Fibroblast of gingiva (primary cell): ENCODE results near the gene BGLAP.

Experiments
- DNase-seq: peaks from one replicate; pipeline ENCODE4 v3.0.0-alpha.2; 2011; ENCODE audit warnings: low read depth

BGLAP gene

GRCh38 chr1:156226782-156227181, 15.2 kb upstream of the BGLAP start:
- no peak for DNase-seq

GRCh38 chr1:156228501-156228900, 13.5 kb upstream of the BGLAP start:
- DNase-seq = no peak

- DNase-seq = no peak
Observed at GRCh38 chr1:156229809-156230472, 12.0 kb upstream of the BGLAP start.

- DNase-seq = no peak
Observed at GRCh38 chr1:156230473-156230837, 11.5 kb upstream of the BGLAP start.

- no peak for DNase-seq
Observed at GRCh38 chr1:156232201-156232894, 9.6 kb upstream of the BGLAP start.

- DNase-seq = peak; percentile 60
Observed at GRCh38 chr1:156233426-156234127, 8.4 kb upstream of the BGLAP start.

GRCh38 chr1:156236164-156236563, 5.8 kb upstream of the BGLAP start:
- DNase-seq = no peak

GRCh38 chr1:156238248-156238647, 3.7 kb upstream of the BGLAP start:
- DNase-seq = no peak

- no peak for DNase-seq
Observed at GRCh38 chr1:156241311-156241811, 623 bp upstream of the BGLAP start.

- DNase-seq = no peak
Observed at GRCh38 chr1:156242738-156243137, 754 bp downstream of the BGLAP start.

- no peak for DNase-seq
Observed at GRCh38 chr1:156244126-156244525, 2.1 kb downstream of the BGLAP start.

- DNase-seq = no peak
Observed at GRCh38 chr1:156244712-156245111, 2.7 kb downstream of the BGLAP start.

GRCh38 chr1:156245451-156246232, 3.7 kb downstream of the BGLAP start:
- DNase-seq = no peak

- no peak for DNase-seq
Observed at GRCh38 chr1:156246241-156246780, 4.3 kb downstream of the BGLAP start.

- no peak for DNase-seq
Observed at GRCh38 chr1:156246781-156247459, 4.9 kb downstream of the BGLAP start.

GRCh38 chr1:156247460-156248322, 5.7 kb downstream of the BGLAP start, which contains the start of gene PAQR6:
PAQR6 (minus strand) TSS chr1:156248056; CDS start chr1:156246731, 1,325 bp downstream.
- DNase-seq = no peak

- no peak for DNase-seq
Observed at GRCh38 chr1:156248323-156248683, 6.3 kb downstream of the BGLAP start.

GRCh38 chr1:156249593-156249992, 7.6 kb downstream of the BGLAP start:
- no peak for DNase-seq

GRCh38 chr1:156251527-156251926, 9.5 kb downstream of the BGLAP start:
- DNase-seq = no peak

GRCh38 chr1:156253634-156254033, 11.7 kb downstream of the BGLAP start:
- DNase-seq = no peak
